Lower leg skin (tissue), 3 donors: ENCODE results near the gene SLC6A2.

Source experiments
- POLR2A ChIP-seq, 2 donors: fragments of 450-650 bp; IDR thresholded peaks; one replicate each; pipeline ENCODE4 v1.6.1; 2016 to 2017; ENCODE audit warnings: antibody characterized with exemption in 2 of 2, mild to moderate bottlenecking in 1 of 2, moderate library complexity in 1 of 2
- TF ChIP-seq, protein P1 (sequence below), 3 donors: fragments of 450-650 bp; IDR thresholded peaks; one replicate each; pipeline ENCODE4 v1.5.1; 2016; ENCODE audit warnings: antibody characterized with exemption in 3 of 3, mild to moderate bottlenecking in 3 of 3, moderate library complexity in 2 of 3

DNA sequence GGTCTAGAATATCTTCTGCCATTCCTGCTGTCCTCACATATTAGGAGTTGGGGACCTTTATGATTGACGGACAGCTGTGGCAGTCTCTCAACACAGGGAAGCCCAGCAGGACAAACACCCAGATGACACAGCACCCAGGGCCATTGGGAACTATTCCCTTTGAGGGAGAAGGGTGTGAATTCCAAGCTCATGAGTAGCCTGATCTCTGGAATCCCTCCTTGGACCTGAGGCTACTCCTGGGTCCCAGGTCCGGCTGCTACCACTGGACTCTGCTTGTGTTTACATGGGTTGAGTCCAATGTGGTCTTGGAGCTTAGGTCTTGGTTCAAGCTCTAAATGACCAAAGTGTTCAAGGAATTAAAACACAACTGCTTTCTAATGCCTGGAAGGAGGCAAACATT is 78.9 kb downstream of the SLC6A2 start:
- TF ChIP-seq, protein P1, sequence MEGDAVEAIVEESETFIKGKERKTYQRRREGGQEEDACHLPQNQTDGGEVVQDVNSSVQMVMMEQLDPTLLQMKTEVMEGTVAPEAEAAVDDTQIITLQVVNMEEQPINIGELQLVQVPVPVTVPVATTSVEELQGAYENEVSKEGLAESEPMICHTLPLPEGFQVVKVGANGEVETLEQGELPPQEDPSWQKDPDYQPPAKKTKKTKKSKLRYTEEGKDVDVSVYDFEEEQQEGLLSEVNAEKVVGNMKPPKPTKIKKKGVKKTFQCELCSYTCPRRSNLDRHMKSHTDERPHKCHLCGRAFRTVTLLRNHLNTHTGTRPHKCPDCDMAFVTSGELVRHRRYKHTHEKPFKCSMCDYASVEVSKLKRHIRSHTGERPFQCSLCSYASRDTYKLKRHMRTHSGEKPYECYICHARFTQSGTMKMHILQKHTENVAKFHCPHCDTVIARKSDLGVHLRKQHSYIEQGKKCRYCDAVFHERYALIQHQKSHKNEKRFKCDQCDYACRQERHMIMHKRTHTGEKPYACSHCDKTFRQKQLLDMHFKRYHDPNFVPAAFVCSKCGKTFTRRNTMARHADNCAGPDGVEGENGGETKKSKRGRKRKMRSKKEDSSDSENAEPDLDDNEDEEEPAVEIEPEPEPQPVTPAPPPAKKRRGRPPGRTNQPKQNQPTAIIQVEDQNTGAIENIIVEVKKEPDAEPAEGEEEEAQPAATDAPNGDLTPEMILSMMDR (IDR thresholded peaks at IDR 0.05), result no peak
- TF ChIP-seq POLR2A (IDR thresholded peaks at IDR 0.05), result no peak
